SK-N-SH (cell line): ENCODE data around the gene GPD1. TPM values are rescaled to one million over a fixed set of nuclear protein-coding genes. Genes with fewer than 3 reads are reported as not detected.
A peak's percentile ranks its signal among the peaks of the same experiment; 100 is the strongest.

Experiments
- CTCF ChIA-PET: fragments of 300-600, 350-600 bp; formaldehyde crosslinking; extraction: SDS; loops from one replicate; lab custom pipeline; 2021; lab: Yijun Ruan, JAX
- POLR2A ChIA-PET: fragments of 350-600 bp; sonication (Branson Sonifier 250); formaldehyde crosslinking; extraction: SDS; loops from one replicate; lab custom pipeline; 2020; ENCODE audit warnings: antibody characterized with exemption, inconsistent platforms; lab: Yijun Ruan, JAX
- DNase-seq: peaks from one replicate; pipeline ENCODE4 v3.0.0; 2012
- H2AFZ ChIP-seq: fragments of 200-600 bp; sonication (generic); 2 replicates; pipeline ENCODE4 v1.8.1; 2016; ENCODE audit warnings: antibody characterized with exemption, mild to moderate bottlenecking, low read depth
- H3F3A ChIP-seq: fragments of 200-600 bp; sonication (generic); replicated peaks from 2 replicates; pipeline ENCODE3; 2016; ENCODE audit warnings: antibody characterized with exemption, mild to moderate bottlenecking; ENCODE audit not compliant: insufficient read depth
- H3K27ac ChIP-seq, 2 experiments: fragments of 200-500 bp in 1 of 2; fragments of 200-600 bp in 1 of 2; sonication (Bioruptor generic) in 1 of 2; sonication (generic), shearing (Covaris generic) in 1 of 2; 2 replicates each; pipeline versions ENCODE4 v1.5.1 to v1.6.1; 2014 to 2016; ENCODE audit warnings: low read depth in 2 of 2, inconsistent platforms in 1 of 2, low read length in 1 of 2, mild to moderate bottlenecking in 1 of 2, mixed read lengths in 1 of 2
- H3K27me3 ChIP-seq: fragments of 200-600 bp; sonication (generic), shearing (Covaris generic); 2 replicates; pipeline ENCODE4 v1.6.1; 2016; ENCODE audit warnings: mixed run types; ENCODE audit not compliant: insufficient read depth
- H3K36me3 ChIP-seq, 2 experiments: fragments of 200-500 bp in 1 of 2; fragments of 200-600 bp in 1 of 2; sonication (Bioruptor generic) in 1 of 2; sonication (generic) in 1 of 2; replicated peaks in 1 of 2; 2 replicates each; pipeline versions ENCODE3 to v1.5.1; 2014 to 2016; ENCODE audit warnings: low read length in 1 of 2, mild to moderate bottlenecking in 1 of 2; ENCODE audit not compliant: insufficient read depth in 2 of 2, control insufficient read depth in 1 of 2
- H3K4me1 ChIP-seq, 2 experiments: fragments of 200-500 bp in 1 of 2; fragments of 200-600 bp in 1 of 2; sonication (Bioruptor generic) in 1 of 2; sonication (generic), shearing (Covaris generic) in 1 of 2; 2 replicates each; pipeline versions ENCODE4 v1.5.1 to v1.6.1; 2014 to 2016; ENCODE audit warnings: low read depth in 1 of 2, low read length in 1 of 2, mixed run types in 1 of 2; ENCODE audit not compliant: insufficient read depth in 2 of 2, control insufficient read depth in 1 of 2
- H3K4me2 ChIP-seq: fragments of 200-600 bp; sonication (generic), shearing (Covaris generic); 2 replicates; pipeline ENCODE4 v1.6.1; 2017; ENCODE audit warnings: mixed run types
- H3K4me3 ChIP-seq, 2 experiments: fragments of 200-500 bp in 1 of 2; fragments of 200-600 bp in 1 of 2; sonication (Bioruptor generic) in 1 of 2; sonication (generic), shearing (Covaris generic) in 1 of 2; 2 replicates each; pipeline versions ENCODE4 v1.5.1 to v1.8.1; 2014 to 2016; ENCODE audit warnings: low read depth in 2 of 2, inconsistent platforms in 1 of 2, low read length in 1 of 2, mild to moderate bottlenecking in 1 of 2, mixed read lengths in 1 of 2, moderate library complexity in 1 of 2
- H3K79me2 ChIP-seq: fragments of 200-600 bp; sonication (generic); 2 replicates; pipeline ENCODE4 v1.8.1; 2017; ENCODE audit warnings: mild to moderate bottlenecking; ENCODE audit not compliant: insufficient read depth
- H3K9ac ChIP-seq: fragments of 200-600 bp; sonication (generic); 2 replicates; pipeline ENCODE4 v1.6.1; 2017; ENCODE audit warnings: mixed run types
- H3K9me2 ChIP-seq: fragments of 200-600 bp; sonication (generic); 2 replicates; pipeline ENCODE4 v1.6.1; 2017; ENCODE audit warnings: mixed run types
- H3K9me3 ChIP-seq: fragments of 200-600 bp; sonication (generic); 2 replicates; pipeline ENCODE4 v1.6.1; 2017; ENCODE audit warnings: mixed run types, mild to moderate bottlenecking, moderate library complexity
- H4K20me1 ChIP-seq: fragments of 200-600 bp; sonication (generic); 2 replicates; pipeline ENCODE4 v1.6.1; 2017; ENCODE audit warnings: mild to moderate bottlenecking, mixed run types; ENCODE audit not compliant: insufficient read depth
- CHD2 ChIP-seq: fragments of 150-350 bp; IDR thresholded peaks from 2 replicates; pipeline ENCODE4 v1.6.1; 2018; ENCODE audit warnings: low read length; ENCODE audit not compliant: partially characterized antibody
- EP300 ChIP-seq, 2 experiments: IDR thresholded peaks; 2 replicates each; pipeline versions ENCODE4 v1.4.0 to v1.6.1; 2012; ENCODE audit warnings: borderline replicate concordance in 1 of 2, low read depth in 1 of 2, low read length in 1 of 2
- FOXJ3 ChIP-seq: sonication (generic); formaldehyde crosslinking; IDR thresholded peaks from 2 replicates; pipeline ENCODE4 v1.5.1; 2020; ENCODE audit warnings: mild to moderate bottlenecking, missing genetic modification reagents
- FOXM1 ChIP-seq: IDR thresholded peaks from 2 replicates; pipeline ENCODE4 v1.4.0; 2012; ENCODE audit warnings: low read depth, mild to moderate bottlenecking
- MXI1 ChIP-seq: IDR thresholded peaks from 2 replicates; pipeline ENCODE4 v1.6.1; 2012; ENCODE audit warnings: mild to moderate bottlenecking, low read depth, low read length, improper control_type of control experiment
- NFIC ChIP-seq: IDR thresholded peaks from 2 replicates; pipeline ENCODE4 v1.4.0; 2012; ENCODE audit warnings: borderline replicate concordance
- RCOR1 ChIP-seq: fragments of 150-350 bp; IDR thresholded peaks from 2 replicates; pipeline ENCODE4 v1.6.1; 2017; ENCODE audit warnings: antibody characterized with exemption, low read length
- SIN3A ChIP-seq: IDR thresholded peaks from 2 replicates; pipeline ENCODE4 v1.6.1; 2012; ENCODE audit warnings: low read depth, mild to moderate bottlenecking, low read length, moderate library complexity, borderline replicate concordance
- TAF1 ChIP-seq: IDR thresholded peaks from 2 replicates; pipeline ENCODE4 v1.6.1; 2012; ENCODE audit warnings: low read depth, mild to moderate bottlenecking, low read length, moderate library complexity, borderline replicate concordance
- USF2 ChIP-seq: fragments of 150-350 bp; IDR thresholded peaks from 2 replicates; pipeline ENCODE4 v1.6.1; 2017; ENCODE audit warnings: antibody characterized with exemption, low read length, low read depth, borderline replicate concordance
- WGBS: methylation state at CpG from one replicate; pipeline ENCODE4 v1.1.6; 2017; ENCODE audit warnings: low lambda C conversion rate; 5-methylcytosine and 5-hydroxymethylcytosine counted together
- polyA plus RNA-seq, 3 experiments: library from polyadenylated mRNA; depleted of rRNA; stranded (reverse); fragments of >200 nt; gene quantifications; 2 replicates each; pipeline ENCODE4 v1.2.3, GENCODE V29; 2012
- TF ChIP-seq, protein P1 (sequence below): fragments of 150-350 bp; IDR thresholded peaks from 2 replicates; pipeline ENCODE4 v1.6.1; 2016; ENCODE audit warnings: mild to moderate bottlenecking, low read depth, low read length
- TF ChIP-seq, protein P2 (sequence below): IDR thresholded peaks from 2 replicates; pipeline ENCODE4 v1.4.0; 2012; ENCODE audit warnings: low read depth, borderline replicate concordance
- TF ChIP-seq, protein P3 (sequence below): IDR thresholded peaks from 2 replicates; pipeline ENCODE4 v1.6.1; 2012; ENCODE audit warnings: mild to moderate bottlenecking, low read depth, low read length, moderate library complexity

Gene GPD1
- polyA plus RNA-seq, 1 of the 3 experiments (the other 2 are of a cell fraction), result 0.07 TPM

DNA sequence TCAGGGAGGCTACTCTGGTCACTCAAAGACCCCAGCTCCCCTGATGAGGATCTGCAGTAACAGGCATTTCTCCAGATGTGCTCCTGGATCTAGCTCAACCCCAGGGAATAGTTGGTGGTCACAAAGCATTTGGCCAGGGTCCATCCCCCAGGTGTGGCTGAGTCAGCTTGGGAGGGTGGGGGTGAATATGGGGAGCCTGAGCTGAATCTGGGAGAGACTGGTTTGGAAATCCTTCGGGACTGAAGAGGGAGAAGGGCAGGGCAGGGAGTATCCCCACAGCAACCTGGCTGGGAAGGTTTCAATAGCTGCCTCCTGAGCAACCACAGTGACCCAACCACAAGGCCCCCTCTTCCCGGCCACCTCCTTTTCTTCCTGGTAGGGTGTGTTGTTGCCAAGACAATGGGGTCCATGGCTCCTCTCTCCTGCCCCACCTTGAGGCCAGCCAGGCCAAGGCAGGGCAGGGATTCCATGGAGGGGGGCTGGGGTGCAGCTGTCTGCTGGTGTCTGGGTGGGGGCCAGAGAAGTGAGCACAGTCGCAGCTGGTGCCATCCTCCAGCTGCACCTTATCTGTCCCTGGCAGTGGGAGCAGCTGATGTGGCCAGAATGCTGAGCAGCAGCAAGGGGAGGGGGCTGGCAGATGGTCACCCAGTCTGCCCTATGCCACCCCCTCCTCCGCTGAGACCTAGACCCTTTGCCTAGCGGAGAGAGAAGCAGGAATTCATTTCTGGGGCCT is 40.9 kb upstream of the GPD1 start (continued):
- TF ChIP-seq, protein P1, sequence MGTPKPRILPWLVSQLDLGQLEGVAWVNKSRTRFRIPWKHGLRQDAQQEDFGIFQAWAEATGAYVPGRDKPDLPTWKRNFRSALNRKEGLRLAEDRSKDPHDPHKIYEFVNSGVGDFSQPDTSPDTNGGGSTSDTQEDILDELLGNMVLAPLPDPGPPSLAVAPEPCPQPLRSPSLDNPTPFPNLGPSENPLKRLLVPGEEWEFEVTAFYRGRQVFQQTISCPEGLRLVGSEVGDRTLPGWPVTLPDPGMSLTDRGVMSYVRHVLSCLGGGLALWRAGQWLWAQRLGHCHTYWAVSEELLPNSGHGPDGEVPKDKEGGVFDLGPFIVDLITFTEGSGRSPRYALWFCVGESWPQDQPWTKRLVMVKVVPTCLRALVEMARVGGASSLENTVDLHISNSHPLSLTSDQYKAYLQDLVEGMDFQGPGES, result no peak
- no peak for TF ChIP-seq TAF1
- TF ChIP-seq, protein P2, sequence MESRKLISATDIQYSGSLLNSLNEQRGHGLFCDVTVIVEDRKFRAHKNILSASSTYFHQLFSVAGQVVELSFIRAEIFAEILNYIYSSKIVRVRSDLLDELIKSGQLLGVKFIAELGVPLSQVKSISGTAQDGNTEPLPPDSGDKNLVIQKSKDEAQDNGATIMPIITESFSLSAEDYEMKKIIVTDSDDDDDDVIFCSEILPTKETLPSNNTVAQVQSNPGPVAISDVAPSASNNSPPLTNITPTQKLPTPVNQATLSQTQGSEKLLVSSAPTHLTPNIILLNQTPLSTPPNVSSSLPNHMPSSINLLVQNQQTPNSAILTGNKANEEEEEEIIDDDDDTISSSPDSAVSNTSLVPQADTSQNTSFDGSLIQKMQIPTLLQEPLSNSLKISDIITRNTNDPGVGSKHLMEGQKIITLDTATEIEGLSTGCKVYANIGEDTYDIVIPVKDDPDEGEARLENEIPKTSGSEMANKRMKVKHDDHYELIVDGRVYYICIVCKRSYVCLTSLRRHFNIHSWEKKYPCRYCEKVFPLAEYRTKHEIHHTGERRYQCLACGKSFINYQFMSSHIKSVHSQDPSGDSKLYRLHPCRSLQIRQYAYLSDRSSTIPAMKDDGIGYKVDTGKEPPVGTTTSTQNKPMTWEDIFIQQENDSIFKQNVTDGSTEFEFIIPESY, result no peak
- no peak for TF ChIP-seq USF2
- no peak for TF ChIP-seq FOXJ3 (CRISPR knock-in tag)
- TF ChIP-seq NFIC, result no peak

GRCh38 chr12:50065726-50066310 is 38.0 kb upstream of the GPD1 start:
- Histone ChIP-seq H3K9me3 (no peaks in the 10 kb centered on the region), H3K36me3 (peaks cover 0 to 10% of the 10 kb centered on the region in 2 experiments), H3K27ac (peak overlapping the region in 1 of 2 experiments; percentile 64; a peak in 2 of 4 replicates), H3K4me3 (no peak overlapping the region), H3K4me1 (peaks cover 9 to 19% of the 10 kb centered on the region in 2 experiments; a peak in 2 of 4 replicates), H3K79me2 (no peaks in the 10 kb centered on the region), H2AFZ (no peak overlapping the region), H3K9ac (no peak overlapping the region), H4K20me1 (no peaks in the 10 kb centered on the region), H3K27me3 (no peaks in the 10 kb centered on the region), H3K4me2 (0 out of 2 replicates have a peak overlapping the region, but pooled peaks have one; percentile 34), H3K9me2 (no peaks in the 10 kb centered on the region), H3F3A (no peaks in the 10 kb centered on the region)
- WGBS, result 87% methylated on average over 3 of the region's 3 CpGs
- CTCF ChIA-PET, result interaction anchor here (1.0 to 37.6 kb wide), 10 partner anchors 5 to 417 kb away, joined by 3 to 1401 read pairs (median 12); partner anchors contain the start of genes AQP5, AQP6 and ASIC1
- DNase-seq, result no peak
- TF ChIP-seq CHD2 (no peak), RCOR1 (no peak), EP300 (IDR thresholded peaks at IDR 0.05; ENCODE audit: borderline replicate concordance in 1 of 2, low read depth in 1 of 2, low read length in 1 of 2) (no peak), SIN3A (no peak), MXI1 (no peak), FOXM1 (no peak)
- TF ChIP-seq, protein P3, sequence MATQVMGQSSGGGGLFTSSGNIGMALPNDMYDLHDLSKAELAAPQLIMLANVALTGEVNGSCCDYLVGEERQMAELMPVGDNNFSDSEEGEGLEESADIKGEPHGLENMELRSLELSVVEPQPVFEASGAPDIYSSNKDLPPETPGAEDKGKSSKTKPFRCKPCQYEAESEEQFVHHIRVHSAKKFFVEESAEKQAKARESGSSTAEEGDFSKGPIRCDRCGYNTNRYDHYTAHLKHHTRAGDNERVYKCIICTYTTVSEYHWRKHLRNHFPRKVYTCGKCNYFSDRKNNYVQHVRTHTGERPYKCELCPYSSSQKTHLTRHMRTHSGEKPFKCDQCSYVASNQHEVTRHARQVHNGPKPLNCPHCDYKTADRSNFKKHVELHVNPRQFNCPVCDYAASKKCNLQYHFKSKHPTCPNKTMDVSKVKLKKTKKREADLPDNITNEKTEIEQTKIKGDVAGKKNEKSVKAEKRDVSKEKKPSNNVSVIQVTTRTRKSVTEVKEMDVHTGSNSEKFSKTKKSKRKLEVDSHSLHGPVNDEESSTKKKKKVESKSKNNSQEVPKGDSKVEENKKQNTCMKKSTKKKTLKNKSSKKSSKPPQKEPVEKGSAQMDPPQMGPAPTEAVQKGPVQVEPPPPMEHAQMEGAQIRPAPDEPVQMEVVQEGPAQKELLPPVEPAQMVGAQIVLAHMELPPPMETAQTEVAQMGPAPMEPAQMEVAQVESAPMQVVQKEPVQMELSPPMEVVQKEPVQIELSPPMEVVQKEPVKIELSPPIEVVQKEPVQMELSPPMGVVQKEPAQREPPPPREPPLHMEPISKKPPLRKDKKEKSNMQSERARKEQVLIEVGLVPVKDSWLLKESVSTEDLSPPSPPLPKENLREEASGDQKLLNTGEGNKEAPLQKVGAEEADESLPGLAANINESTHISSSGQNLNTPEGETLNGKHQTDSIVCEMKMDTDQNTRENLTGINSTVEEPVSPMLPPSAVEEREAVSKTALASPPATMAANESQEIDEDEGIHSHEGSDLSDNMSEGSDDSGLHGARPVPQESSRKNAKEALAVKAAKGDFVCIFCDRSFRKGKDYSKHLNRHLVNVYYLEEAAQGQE, result 0 out of 2 replicates have a peak, but pooled peaks have one; percentile 27
- TF ChIP-seq, protein P2, result no peak
- POLR2A ChIA-PET, result no interaction called here
